GM21381 (cell line): ENCODE results near the gene ADH7.
"Not testable (repeated sequence)": the region's sequence is repeated elsewhere in the genome, so short reads cannot be mapped to it uniquely, and the experiment has no call there.

Experiments
- ATAC-seq: cut with Tn5 transposase; IDR thresholded peaks from one replicate; pipeline ENCODE4 v1.9.1; 2021; ENCODE audit warnings: mild to moderate bottlenecking, moderate library complexity; ENCODE audit not compliant: unreplicated experiment

ADH7 gene

GRCh38 chr4:99417125-99417524 is 18.0 kb downstream of the ADH7 start:
- no peak for ATAC-seq

DNA sequence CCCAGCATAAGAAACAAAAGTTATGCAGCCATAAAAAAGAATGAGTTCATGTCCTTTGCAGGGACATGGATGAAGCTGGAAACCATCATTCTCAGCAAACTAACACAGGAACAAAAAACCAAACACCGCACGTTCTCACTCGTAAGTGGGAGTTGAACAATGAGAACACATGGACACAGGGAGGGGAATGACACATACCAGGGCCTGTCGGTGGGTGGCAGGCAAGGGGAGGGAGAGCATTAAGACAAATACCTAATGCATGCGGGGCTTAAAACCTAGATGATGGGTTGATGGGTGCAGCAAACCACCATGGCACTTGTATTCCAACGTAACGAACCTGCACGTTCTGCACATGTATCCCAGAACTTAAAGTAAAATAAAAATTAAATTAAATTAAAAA is 19.4 kb downstream of the ADH7 start:
- ATAC-seq = not testable (repeated sequence)

GRCh38 chr4:99414902-99415301 is 20.2 kb downstream of the ADH7 start:
- ATAC-seq = not testable (repeated sequence)

DNA sequence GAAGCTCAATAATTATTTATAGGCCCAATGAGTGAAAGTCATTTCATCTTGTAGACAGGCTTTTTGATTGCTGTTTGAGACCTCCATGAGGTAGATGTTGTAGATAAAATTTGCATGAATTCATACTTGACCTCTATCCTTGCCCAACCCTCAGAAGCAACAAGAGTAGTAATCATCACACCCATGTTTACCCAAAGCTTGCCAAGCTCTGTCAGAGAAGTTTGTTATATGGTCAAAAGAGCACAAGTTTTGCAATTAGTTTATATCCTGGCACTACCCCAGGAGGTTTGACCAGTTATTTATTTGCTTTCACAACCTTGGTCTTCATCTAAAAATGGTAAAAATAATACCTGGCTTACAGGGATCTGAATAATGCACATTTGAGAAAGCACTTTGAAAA is 20.7 kb downstream of the ADH7 start:
- ATAC-seq = no peak

DNA sequence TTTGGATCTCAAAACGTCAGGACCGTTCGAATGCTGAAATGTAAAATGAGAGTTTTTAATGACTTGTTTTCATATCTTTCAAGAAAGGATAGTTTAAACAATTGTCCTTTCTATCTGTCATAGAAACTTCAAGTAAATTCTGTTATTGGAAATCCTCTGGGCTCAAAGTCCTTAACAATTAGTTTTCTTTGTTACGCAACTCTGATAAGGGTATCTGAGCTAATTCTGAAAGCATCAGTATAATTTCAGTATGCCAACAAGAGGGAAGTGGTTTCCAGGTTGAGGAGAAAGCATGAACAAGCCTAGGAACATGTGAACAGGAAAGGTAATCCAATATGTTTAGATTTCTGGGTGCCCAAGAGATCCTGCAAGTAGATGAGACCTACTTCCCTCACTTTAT is 22.0 kb downstream of the ADH7 start:
- no peak for ATAC-seq

DNA sequence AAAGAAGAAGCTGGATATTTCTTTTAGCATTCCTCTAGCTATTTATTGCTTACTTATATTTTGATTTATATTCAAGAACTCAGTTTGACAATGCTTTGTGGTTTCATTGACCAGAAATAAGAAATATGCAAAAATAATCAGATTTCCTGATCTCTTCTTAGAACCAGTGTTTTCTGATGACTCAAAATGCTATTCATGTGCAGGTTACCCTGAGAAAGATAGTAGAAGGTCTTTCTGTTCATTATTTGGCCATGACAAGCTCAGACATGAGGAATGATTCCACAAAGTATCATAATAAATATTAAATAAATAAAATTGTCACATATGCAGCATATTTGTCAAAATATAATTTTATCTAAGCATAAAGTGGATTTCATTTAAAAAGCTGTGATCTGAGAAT is 24.1 kb downstream of the ADH7 start:
- ATAC-seq = no peak

DNA sequence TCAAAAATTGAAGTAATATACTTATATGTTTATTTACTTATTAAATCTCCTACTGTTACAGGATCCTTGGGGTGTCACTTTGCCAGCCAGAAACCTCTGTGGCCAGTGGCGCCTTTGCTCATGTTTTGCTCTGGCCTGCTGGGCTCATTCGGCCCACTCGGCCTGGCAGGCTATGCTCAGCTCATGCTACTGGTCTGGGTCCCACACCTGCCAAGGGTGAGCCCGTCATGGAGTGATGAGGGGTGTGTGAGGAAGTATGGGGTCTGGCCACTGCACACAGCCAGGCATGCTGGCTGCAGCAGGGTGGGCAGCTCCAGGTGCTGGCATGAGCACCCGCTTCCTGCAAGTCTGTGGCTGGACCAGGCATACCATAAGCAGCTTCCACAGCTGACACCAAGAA is 25.1 kb downstream of the ADH7 start:
- no peak for ATAC-seq

GRCh38 chr4:99408346-99408745 is 26.8 kb downstream of the ADH7 start:
- ATAC-seq = no peak

DNA sequence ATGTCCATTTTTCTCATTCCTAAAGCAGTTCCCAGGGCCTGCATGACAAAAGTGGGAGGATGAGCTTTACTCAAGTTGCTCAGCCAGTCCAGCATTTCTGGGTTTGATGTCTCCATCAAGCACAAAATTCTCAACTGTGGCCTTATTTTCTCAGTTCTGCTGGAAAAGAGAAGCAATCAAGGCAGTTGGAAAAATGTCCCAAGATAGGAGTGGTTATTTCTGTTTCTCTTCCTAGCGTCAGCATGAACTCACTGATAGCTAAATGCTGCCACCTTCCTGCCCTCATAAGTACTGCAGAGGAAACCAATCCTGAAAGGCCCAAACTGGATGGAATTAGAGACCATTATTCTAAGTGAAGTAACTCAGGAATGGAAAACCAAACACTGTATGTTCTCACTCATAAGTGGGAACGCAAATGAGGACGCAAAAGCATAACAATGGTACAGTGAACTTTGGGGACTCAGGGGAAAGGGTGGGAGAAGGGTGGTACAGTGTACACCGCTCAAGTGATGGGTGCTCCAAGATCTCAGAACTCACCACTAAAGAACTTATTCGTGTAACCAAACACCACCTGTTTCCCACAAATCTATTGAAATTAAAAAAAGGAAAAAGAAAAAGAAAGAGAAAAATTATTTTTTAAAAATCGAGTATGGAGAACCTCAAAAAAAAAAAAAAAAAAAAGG is 29.6 kb downstream of the ADH7 start:
- no peak for ATAC-seq

GRCh38 chr4:99404595-99405287 is 30.4 kb downstream of the ADH7 start:
- peak; percentile 81 for ATAC-seq

DNA sequence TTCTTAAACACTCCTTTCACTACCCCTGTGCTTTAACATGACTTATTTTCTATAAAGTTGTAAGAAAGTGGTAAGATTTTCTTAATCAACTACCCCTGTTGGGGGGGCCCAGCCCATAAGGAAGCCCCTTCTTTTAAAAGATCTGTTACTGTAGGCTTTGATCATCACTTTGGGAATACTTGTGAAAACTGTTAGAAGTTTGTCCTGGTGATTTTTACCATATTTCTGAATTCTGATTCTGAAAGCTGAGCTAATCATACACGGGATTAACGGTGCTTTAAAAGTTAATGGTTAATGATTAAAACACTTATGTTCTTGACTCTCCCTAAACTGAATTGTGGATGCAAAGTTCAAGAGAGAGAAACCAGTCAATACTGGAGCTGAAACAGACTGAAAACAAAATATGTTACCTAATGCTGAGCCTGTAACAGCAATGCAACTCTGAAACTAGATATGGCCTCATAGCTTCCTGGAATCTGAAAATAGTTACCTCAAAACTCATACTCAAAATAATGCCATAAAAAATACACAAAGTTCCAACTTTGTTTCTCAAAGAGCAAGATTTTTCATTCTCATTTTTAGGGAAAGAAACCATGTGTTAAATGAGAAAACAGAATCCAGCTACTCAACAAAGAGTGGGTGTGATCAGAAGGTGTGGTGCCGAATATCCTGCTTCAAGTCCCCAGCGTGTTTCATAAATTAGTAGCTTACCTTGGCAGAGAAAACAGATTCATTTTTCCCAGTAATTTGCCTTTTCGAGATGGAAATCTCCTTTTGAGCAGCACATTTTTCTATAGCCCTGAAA is 31.6 kb downstream of the ADH7 start:
- peak; percentile 79 for ATAC-seq

DNA sequence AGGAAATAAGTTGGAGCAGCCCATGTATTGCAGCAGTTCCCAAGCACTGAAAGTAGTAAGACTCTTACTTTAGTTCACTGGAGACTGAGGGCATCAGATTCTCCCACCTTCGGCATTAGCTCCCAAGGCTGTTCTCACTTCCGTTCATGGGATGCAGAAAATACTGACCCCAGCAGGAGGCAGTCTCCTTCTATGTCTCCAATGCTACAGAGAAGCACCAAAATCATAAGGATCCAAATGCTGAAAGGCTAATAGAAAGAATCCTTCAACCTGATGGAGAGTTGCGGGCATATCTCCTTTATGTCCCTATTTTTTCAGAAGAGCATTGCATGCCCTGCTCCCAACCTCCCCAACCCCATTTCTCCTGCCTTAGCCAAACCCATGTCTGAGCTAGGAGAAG is 32.4 kb downstream of the ADH7 start:
- no peak for ATAC-seq

- ATAC-seq = no peak
These were observed 34.3 kb downstream of the ADH7 start for GRCh38 chr4:99400831-99401230.

DNA sequence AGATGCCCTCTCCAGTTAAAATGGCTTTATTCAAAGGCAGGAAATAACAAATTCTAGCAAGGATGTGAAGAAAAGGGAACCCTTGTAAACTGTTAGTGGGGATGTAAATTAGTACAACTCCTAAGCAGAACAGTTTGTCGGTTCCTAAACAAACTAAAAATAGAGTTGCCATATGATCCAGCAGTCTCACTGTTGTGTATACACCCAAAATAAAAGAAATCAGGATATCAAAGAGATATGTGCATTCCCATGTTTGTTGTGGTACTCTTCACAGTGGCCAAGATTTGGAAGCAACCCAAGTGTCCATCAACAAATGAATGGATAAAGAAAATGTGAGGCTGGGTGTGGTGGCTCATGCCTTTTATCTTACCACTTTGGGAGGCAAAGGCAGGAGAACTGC is 36.1 kb downstream of the ADH7 start:
- no peak for ATAC-seq

DNA sequence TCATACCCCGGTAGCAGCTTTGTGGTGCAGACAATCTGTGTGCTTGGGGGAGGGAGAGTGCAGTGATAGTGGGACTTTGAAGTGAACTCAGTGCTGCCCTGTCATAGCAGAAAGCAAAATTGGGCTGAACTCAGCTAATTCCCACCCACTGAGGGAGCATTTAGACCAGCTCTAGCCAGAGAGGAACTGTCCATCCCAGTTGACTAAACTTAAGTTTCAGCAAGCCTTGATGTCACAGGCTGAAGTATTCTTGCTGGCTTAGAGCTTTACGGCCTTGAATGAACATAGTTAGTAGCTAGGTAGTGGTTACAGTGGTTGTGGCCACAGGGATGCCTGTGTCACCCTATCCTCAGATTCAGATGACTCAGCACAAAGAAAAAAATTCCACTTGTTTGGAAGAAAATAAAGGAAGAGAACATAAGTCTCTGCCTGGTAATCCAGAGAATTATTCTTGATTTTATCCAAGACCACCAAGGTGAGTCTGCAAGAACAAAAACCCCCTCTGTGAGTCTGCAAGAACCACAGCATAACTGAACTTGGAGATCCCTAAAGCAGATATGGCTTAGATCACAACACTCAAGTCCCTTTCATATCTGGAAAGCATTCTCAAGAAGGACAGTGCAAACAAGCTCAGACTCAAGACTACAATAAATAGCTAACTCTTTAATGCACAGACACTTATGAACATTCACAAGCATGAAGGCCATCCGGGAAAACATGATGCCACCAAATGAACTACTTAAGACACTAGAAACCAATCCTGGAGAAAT is 39.4 kb downstream of the ADH7 start:
- no peak for ATAC-seq

DNA sequence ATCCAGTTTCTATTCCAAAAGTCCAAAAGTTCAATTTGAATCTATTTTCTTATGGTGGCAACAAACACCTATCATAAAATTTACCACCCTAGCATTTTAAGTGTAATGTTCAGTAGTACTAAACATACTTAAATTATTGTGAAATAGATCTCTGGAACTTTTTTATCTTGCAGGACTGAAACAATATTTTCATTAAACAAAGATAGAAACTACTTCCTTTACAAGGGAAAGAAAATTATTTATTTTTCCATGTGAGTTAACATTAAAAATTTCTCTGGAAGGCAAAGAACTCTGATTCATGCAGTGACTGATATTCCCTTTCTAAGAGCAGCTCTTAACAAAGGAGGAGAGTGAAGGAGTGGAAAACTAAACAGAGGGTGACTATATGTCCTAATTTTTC is 40.2 kb downstream of the ADH7 start:
- no peak for ATAC-seq

- ATAC-seq = no peak
These were observed 45.1 kb downstream of the ADH7 start for GRCh38 chr4:99390055-99390454.

GRCh38 chr4:99389606-99390005 is 45.5 kb downstream of the ADH7 start:
- ATAC-seq = no peak

DNA sequence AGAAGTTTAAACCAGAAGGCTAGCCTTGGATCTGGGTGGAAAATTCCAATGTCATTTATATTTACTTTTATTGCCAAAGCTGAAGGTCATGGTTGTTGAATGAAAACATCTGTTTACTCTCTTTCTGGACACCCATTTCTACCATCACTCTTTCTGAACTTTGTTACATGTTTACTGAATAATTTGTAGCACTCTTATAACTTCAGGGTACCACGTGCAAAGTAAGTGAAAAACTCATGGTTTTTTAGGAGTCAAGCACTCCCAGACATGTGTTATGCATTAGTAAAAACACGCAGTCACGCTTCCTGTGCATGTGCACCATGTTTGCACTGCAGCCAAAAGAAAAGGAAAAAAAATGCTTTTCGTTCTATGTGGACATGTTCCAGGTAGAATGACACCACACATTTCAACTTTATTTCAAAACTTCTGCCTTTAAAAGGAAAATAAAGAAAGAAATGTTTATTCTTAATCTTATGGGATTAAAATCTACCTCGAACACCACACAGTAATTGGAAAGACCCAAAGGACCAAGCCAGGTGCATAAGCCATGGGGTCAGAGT is 51.2 kb downstream of the ADH7 start:
- ATAC-seq = no peak

- no peak for ATAC-seq
These were observed 51.7 kb downstream of the ADH7 start for GRCh38 chr4:99383399-99383798.
